Activated T-helper 1 cell treated with anti-CD3 and anti-CD28 coated beads, Interleukin-12 subunit alpha, Interleukin-12 subunit beta, Interleukin-2, Interleukin-4 antibody, amounts not matched to agents 30 ng/mL and 10 ng/mL and 1 ng/mL, durations not matched to agents 14 hours and 24 hours and 36 hours (primary cell): ENCODE data around the gene COL18A1. TPM values are rescaled to one million over a fixed set of nuclear protein-coding genes. Genes with fewer than 3 reads are reported as not detected.

Experiments
- DNase-seq: peaks from one replicate; pipeline ENCODE4 v3.0.0; 2021; ENCODE audit warnings: low spot score
- H3K27ac Mint-ChIP-seq: one replicate; pipeline ENCODE4 v1.8.0; 2021; ENCODE audit warnings: mild to moderate bottlenecking, mixed read lengths
- H3K27me3 Mint-ChIP-seq: one replicate; pipeline ENCODE4 v1.8.0; 2022; ENCODE audit warnings: mild to moderate bottlenecking, moderate library complexity, mixed read lengths; ENCODE audit not compliant: insufficient read depth
- H3K36me3 Mint-ChIP-seq: one replicate; pipeline ENCODE4 v1.8.0; 2021; ENCODE audit warnings: low read depth, mixed read lengths
- H3K4me1 Mint-ChIP-seq: one replicate; pipeline ENCODE4 v1.8.0; 2021; ENCODE audit warnings: low read depth, mixed read lengths
- H3K4me3 Mint-ChIP-seq: one replicate; pipeline ENCODE4 v1.8.0; 2021; ENCODE audit warnings: mild to moderate bottlenecking, moderate library complexity, mixed read lengths
- H3K9me3 Mint-ChIP-seq: one replicate; pipeline ENCODE4 v1.8.0; 2021; ENCODE audit warnings: mixed read lengths
- intact Hi-C: fragments of 100-400 bp; cut with micrococcal nuclease; formaldehyde crosslinking; loops from one replicate; pipeline ENCODE4 v1.15.1; 2024
- total RNA-seq: library from RNA; stranded (reverse); gene quantifications from 2 replicates; pipeline ENCODE4 v1.2.3, GENCODE V29; 2022

The COL18A1 gene
- total RNA-seq, 1 donor from 2014 or later = 2.1 TPM

DNA sequence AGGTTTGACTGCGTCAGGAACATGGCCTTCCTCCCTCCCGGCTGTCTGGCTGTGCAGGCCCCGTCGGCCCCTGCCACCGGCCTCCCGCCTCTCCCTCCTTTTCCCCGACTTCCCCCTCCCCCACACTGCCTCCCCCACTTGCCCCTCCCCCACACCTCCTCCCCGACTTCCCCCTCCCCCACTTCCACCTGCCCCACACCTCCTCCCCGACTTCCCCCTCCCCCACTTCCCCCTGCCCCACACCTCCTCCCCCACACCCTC, 84.7 kb downstream of the COL18A1 start:
- no peaks in the 10 kb centered on the region for H3K27me3 Mint-ChIP-seq
- H3K4me3 Mint-ChIP-seq = no peak overlapping the region
- H3K9me3 Mint-ChIP-seq = no peaks in the 10 kb centered on the region
- no peak overlapping the region for H3K27ac Mint-ChIP-seq
- intact Hi-C loops = no loop called here
- no peaks in the 10 kb centered on the region for H3K4me1 Mint-ChIP-seq
- DNase-seq = no peak
- no peaks in the 10 kb centered on the region for H3K36me3 Mint-ChIP-seq

DNA sequence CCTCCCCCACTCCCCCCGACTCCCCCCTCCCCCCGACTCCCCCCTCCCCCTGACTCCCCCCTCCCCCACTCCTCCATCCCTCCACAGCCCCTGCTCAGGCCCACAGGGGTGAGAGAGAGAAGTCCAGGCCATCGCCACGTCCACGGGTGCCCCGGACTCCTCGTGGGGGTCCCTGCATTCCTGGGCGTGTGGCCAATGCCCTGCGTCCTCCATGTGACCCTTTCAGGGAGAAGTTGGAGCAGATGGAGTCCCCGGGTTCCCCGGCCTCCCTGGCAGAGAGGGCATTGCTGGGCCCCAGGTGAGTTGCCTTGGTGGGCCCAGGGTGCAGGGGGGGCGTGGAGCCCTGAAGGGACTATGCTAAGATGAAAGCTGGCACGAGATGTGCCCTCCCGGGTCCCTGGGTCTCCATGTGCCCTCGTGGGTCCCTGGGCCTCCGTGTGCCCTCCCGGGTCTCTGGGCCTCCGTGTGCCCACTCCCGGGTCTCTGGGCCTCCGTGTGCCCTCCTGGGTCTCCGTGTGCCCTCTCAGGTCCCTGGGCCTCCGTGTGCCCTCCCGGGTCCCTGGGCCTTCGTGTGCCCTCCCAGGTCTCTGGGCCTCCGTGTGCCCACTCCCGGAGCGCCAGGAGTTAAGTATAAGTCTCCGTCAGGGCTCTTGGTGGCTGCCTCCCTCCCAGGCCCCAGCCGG, 85.2 kb downstream of the COL18A1 start:
- H3K4me1 Mint-ChIP-seq = no peaks in the 10 kb centered on the region
- no peak overlapping the region for H3K27ac Mint-ChIP-seq
- H3K36me3 Mint-ChIP-seq = no peaks in the 10 kb centered on the region
- no peaks in the 10 kb centered on the region for H3K9me3 Mint-ChIP-seq
- H3K27me3 Mint-ChIP-seq = no peaks in the 10 kb centered on the region
- intact Hi-C loops = no loop called here
- H3K4me3 Mint-ChIP-seq = no peak overlapping the region
- DNase-seq = no peak

DNA sequence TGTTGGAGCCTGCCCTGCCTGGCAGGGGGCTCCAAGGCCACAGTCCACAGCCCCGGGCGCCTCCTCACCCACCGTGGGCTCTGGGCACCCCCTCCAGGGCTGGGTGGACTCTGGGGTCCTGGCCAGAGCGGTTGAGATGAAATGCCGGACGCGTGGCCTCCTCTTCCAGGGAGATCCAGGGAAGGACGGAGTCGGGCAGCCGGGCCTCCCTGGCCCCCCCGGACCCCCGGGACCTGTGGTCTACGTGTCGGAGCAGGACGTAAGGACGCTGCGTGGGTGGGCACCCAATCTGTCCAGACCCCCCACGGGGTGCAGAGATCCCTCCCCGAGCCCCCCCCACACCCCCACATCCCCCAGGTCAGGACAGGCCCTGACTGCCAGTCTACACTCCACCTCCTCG, 86.1 kb downstream of the COL18A1 start:
- Mint-ChIP-seq H3K4me3 (no peak overlapping the region), H3K27me3 (no peaks in the 10 kb centered on the region), H3K9me3 (no peaks in the 10 kb centered on the region), H3K27ac (no peak overlapping the region), H3K36me3 (no peaks in the 10 kb centered on the region), H3K4me1 (no peaks in the 10 kb centered on the region)
- DNase-seq = no peak
- intact Hi-C loops = no loop called here

DNA sequence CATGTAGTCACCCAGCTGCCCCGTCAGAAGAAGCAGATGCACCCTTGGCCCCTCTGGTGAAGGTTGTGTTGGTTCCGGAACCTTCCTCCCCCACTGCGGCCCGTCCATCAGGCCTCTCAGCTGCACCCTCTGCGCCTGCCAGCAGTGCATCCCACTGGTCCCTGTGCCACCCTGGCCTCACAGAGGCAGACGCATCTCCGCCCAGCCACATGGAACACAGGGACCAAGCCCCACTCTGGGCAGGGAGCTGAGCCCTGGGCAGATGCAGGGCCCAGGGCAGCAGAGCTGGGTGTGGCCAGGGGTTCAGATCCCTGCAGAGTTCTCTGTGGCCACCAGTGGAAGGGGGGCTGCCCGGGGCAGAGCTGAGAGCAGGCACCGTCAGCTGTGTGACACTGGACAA, 86.7 kb downstream of the COL18A1 start:
- intact Hi-C loops = no loop called here
- Mint-ChIP-seq H3K27ac (no peak overlapping the region), H3K27me3 (no peaks in the 10 kb centered on the region), H3K4me3 (no peak overlapping the region), H3K36me3 (no peaks in the 10 kb centered on the region), H3K4me1 (no peaks in the 10 kb centered on the region), H3K9me3 (no peaks in the 10 kb centered on the region)
- no peak for DNase-seq

DNA sequence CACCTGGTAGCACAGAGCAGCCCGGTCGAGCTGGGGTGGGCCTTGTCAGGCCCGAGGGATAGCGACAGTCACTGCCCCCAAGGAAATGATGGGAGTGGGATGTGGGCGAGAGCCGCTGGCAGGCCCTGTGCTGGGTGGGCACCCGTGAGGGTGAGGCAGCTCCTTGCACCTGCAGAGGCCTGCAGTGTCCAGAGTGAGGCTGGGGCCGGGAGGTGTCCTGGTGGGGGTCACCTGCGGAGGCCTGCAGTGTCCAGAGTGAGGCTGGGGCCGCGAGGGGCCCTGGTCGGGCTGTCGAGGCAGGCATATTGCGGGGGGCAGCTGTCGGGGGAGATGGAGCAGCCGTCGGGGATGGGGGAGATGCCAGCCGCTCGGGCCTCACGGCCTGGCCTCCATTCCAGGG, 87.8 kb downstream of the COL18A1 start:
- H3K4me3 Mint-ChIP-seq = no peak overlapping the region
- DNase-seq = no peak
- H3K27ac Mint-ChIP-seq = no peak overlapping the region
- no peaks in the 10 kb centered on the region for H3K9me3 Mint-ChIP-seq
- H3K36me3 Mint-ChIP-seq = no peaks in the 10 kb centered on the region
- H3K27me3 Mint-ChIP-seq = no peaks in the 10 kb centered on the region
- H3K4me1 Mint-ChIP-seq = no peaks in the 10 kb centered on the region
- intact Hi-C loops = no loop called here

DNA sequence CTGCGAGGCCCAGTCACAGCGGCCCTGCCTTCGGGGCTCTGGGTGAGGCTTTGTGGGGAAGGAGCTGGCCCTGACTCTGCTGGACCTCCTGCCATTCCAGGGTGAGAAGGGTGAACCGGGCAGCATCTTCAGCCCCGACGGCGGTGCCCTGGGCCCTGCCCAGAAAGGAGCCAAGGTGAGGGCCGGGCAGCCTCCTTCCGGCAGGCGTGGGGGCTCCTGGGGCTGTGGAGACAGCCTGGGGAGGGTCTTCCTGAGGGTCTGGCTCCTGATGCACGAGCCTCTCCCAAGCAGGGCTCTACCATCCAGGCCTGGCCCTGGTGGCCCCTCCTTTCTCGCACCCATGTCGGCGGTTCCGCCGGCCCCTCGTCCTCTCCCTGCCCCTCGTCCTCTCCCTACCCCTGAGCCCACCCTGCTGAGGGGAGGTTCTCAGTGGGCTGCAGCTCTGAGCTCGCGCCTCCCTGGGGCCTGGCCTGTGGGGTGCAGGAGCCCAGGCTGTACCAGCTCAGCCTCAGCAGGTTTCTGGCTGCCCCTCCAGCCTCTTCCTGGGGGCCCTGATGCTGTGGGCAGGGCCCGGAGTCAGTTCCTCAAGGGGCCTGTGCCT, 88.5 kb downstream of the COL18A1 start:
- no peak overlapping the region for H3K4me3 Mint-ChIP-seq

DNA sequence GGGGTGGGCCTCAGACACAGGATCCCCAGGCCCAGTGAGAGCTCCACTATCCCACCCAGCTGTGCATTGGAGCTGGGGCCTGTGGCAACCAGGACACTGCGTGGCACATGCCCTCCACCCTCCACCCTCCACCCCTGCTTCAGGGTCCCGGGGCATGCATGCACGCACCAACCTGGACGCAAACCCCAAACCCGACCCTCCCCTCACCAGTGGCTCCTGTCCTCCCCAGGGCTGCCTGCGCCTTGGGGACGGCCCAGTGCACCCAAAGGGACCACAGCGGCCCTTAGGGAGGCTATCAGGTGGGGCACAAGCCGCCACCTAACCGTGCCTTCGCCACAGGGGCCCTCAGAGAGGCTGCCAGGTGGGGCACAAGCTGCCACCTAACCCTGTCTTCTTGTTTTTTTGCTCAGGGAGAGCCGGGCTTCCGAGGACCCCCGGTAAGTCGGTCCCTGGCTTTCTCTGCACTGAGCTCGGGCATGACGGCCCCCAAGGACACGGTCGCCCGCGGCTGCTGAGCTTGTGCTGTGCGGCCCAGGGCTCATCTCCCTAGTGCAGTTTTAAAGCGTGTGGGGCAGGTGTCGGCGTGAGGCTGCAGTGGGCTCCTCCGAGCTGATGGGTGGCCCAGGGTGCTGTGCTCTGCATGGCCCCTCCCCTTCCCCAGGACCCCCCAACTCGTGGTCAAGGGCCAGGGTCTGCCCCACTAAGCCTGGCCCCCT, 89.3 kb downstream of the COL18A1 start:
- no peak for DNase-seq
- H3K4me1 Mint-ChIP-seq = no peaks in the 10 kb centered on the region
- H3K9me3 Mint-ChIP-seq = no peaks in the 10 kb centered on the region
- no peaks in the 10 kb centered on the region for H3K27me3 Mint-ChIP-seq
- no peak overlapping the region for H3K4me3 Mint-ChIP-seq
- intact Hi-C loops = no loop called here
- H3K27ac Mint-ChIP-seq = no peak overlapping the region
- no peaks in the 10 kb centered on the region for H3K36me3 Mint-ChIP-seq

More for the DNA sequence above, 88.5 kb downstream of the COL18A1 start:
- no peaks in the 10 kb centered on the region for H3K27me3 Mint-ChIP-seq
- H3K4me1 Mint-ChIP-seq = no peaks in the 10 kb centered on the region
- no peak for DNase-seq
- no peak overlapping the region for H3K27ac Mint-ChIP-seq
- no peaks in the 10 kb centered on the region for H3K9me3 Mint-ChIP-seq
- H3K36me3 Mint-ChIP-seq = no peaks in the 10 kb centered on the region
- intact Hi-C loops = no loop called here

DNA sequence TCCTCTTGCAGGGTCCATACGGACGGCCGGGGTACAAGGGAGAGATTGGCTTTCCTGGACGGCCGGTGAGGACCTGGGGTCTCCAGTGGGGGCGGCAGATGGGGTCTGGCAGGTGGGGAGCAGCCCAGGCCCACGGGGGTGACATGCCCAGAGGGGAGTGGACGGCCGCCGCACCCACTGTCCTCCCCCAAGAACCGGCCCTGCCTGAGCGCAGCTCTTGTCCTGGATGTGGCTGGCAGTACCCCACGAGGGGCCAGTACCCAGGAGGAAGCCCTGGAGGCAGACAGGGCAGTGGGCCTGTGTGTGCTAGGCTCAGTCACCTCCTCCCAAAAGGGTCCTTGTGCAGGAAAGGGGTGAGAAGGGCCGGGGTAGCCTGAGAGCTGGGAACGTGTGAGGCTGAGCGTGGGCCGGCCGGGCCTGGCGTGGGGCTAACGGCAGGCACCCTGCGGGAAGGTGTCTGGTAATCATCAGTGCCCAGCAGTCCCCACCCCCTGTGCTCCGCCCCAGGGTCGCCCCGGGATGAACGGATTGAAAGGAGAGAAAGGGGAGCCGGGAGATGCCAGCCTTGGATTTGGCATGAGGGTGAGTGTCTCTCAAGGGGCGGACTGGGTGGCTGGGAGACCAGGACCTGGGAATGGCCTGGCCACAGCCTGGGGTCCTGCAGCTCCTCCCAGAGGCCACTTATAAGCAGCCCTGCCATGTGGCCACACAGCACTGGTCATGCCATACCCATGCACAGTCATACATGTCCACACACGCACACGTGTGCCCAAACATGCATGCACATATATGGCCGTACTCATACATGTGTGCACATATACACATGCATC, 90.1 kb downstream of the COL18A1 start:
- Mint-ChIP-seq H3K4me3 (no peak overlapping the region), H3K4me1 (peaks cover 7% of the 10 kb centered on the region), H3K27ac (no peak overlapping the region), H3K9me3 (peaks cover 6% of the 10 kb centered on the region), H3K36me3 (peaks cover 2% of the 10 kb centered on the region), H3K27me3 (no peaks in the 10 kb centered on the region)
- intact Hi-C loops = no loop called here
- DNase-seq = no peak

DNA sequence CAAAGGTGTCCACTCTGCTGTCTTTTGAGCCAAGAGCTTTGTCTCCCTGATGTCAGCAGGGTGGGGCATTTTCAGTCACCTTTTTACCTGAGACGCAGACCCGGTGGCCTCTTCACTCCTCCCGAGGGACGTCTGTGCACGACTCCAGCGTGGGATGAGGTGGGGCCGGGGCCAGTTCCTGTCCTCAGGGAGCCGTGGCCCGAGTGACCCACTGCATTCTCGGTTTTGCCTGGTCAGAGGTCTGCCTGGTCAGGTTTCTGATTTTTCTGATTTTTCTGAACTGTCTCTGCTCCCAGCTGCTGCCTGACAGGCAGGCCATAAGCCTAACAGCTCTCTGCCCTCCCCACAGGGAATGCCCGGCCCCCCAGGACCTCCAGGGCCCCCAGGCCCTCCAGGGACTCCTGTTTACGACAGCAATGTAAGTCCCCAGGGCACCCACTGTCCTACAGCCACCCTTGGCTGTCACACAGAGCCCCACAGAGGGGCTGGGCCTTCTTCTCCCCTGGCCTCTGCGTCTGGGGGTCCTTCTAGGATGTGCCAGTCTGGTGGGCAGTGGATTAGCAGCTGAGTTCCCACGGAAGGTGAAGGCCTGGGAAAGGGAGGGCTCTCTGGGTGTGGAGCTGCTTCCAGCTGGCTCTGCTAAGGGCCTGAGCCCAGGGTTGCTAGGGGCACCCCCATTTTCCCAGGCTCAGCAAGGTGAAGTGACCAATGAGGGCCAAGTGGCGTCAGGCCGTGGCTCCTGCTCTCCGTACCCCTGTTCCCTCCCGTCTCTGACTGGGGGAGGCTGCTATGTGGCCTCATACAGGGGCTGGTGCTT, 91.4 kb downstream of the COL18A1 start:
- Mint-ChIP-seq H3K4me1 (peaks cover 7% of the 10 kb centered on the region), H3K27me3 (no peaks in the 10 kb centered on the region), H3K9me3 (peaks cover 6% of the 10 kb centered on the region), H3K36me3 (peaks cover 2% of the 10 kb centered on the region), H3K4me3 (no peak overlapping the region), H3K27ac (no peak overlapping the region)
- no peak for DNase-seq
- intact Hi-C loops = no loop called here

DNA sequence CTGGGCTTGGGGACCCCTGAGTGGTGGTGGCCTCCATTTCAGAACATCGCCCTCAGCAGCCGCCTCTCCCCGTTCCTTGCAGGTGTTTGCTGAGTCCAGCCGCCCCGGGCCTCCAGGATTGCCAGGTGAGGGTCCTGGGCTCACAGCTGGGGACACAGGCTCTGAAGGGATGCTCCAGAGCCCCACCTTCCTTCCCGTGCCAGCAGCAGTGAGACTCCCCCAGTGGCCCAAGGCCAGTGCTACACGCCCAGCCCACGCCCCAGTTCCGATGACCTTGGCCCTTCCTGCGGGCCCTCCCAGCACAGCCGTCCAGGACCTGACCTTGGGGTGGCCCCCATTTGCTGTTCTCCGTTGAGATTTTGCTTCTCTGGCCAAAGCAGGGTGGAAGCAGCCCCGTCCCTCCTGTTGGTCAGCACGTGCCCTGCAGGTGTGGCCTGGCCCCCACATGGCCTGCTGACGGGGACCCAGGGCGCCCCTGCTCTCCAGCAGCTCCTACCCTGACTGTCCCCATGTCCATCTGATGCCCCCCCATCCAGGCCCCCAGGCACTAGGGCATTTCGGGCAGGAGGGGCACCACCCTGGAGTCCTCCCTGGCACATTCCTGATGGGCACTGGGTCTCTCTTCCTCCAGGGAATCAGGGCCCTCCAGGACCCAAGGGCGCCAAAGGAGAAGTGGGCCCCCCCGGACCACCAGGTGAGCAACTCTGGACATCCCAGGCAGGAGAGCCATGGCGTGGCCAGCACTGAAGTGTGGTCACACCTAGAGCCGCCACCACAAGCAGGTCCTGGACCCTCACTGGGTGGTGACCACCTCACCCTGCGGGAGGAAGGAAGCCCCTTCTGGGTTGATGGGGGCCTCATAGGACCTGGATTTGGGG, 92.2 kb downstream of the COL18A1 start:
- H3K27me3 Mint-ChIP-seq = no peaks in the 10 kb centered on the region
- H3K36me3 Mint-ChIP-seq = peaks cover 2% of the 10 kb centered on the region
- peaks cover 7% of the 10 kb centered on the region for H3K4me1 Mint-ChIP-seq
- no peak overlapping the region for H3K4me3 Mint-ChIP-seq
- H3K27ac Mint-ChIP-seq = no peak overlapping the region
- intact Hi-C loops = no loop called here
- H3K9me3 Mint-ChIP-seq = peaks cover 6% of the 10 kb centered on the region
- no peak for DNase-seq

DNA sequence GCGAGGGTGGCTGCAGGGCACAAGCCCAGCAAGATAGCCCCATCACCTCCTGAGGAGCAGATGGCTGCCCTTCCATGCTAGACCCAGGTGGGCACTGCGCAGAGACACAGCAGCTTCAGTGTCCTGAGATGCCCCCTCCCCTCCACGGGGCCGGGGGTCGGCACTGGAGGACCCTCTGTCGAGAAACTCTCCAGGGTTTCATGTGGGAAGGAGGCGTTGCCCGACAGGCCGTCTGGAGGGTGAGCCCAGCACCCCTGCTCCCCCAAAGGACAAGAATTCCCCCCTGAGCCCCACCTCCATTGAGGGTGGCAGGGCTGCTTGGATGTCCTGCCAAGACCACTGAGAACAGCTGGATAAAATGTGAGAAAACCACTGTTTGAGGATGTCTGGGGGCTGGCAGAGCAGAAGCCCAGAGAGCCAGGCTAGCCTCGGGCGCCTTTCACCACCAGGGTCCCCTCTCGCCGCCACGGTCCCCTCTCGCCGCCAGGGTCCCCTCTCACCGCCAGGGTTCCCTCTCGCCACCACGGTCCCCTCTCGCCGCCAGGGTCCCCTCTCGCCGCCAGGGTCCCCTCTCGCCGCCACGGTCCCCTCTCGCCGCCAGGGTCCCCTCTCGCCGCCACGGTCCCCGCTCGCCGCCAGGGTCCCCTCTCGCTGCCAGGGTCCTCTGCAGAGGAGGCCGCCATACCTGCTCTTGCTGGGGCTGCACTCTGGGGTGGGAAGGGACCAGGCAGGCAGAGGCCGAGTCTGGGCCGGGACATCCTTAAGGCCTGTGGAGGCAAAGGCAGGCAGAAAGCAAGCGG, 93.1 kb downstream of the COL18A1 start:
- Mint-ChIP-seq H3K36me3 (peaks cover 2% of the 10 kb centered on the region), H3K27ac (no peak overlapping the region), H3K9me3 (peaks cover 6% of the 10 kb centered on the region), H3K4me3 (no peak overlapping the region), H3K4me1 (peaks cover 7% of the 10 kb centered on the region), H3K27me3 (no peaks in the 10 kb centered on the region)
- intact Hi-C loops = no loop called here
- no peak for DNase-seq
